ENCODE measurements around the gene HDHD5. TPM values are rescaled to one million over a fixed set of nuclear protein-coding genes. Genes with fewer than 3 reads are reported as not detected.

Gene HDHD5
- total RNA-seq, 1 donor from 2014 or later: 40.4 TPM

DNA sequence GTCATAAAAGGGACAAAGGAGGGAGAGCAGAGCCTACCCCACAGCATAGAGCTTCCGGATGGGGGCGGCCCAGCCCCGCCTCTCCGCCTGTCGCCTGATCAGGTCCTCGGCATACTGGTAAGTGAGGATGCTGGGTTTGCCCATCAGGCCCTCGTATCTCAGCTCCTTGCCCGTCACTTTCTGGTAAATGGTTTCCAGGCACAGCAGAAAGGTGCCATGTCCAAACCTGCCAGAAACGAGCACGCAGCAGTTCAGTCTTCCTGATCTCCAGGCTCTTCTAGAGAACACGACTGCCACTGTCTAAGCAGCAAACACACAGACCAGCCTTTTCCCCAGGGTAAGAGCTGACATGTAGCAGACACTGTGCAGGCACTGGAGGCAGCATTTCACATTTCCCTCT is 20.6 kb downstream of the HDHD5 start:
- H3K27ac Mint-ChIP-seq: no peak overlapping the region
- H3K9me3 Mint-ChIP-seq (ENCODE audit: low read depth): no peaks in the 10 kb centered on the region
- H3K4me3 Mint-ChIP-seq (ENCODE audit: low read depth): no peak overlapping the region
- H3K27me3 Mint-ChIP-seq: no peaks in the 10 kb centered on the region
- TF ChIP-seq, protein P1, sequence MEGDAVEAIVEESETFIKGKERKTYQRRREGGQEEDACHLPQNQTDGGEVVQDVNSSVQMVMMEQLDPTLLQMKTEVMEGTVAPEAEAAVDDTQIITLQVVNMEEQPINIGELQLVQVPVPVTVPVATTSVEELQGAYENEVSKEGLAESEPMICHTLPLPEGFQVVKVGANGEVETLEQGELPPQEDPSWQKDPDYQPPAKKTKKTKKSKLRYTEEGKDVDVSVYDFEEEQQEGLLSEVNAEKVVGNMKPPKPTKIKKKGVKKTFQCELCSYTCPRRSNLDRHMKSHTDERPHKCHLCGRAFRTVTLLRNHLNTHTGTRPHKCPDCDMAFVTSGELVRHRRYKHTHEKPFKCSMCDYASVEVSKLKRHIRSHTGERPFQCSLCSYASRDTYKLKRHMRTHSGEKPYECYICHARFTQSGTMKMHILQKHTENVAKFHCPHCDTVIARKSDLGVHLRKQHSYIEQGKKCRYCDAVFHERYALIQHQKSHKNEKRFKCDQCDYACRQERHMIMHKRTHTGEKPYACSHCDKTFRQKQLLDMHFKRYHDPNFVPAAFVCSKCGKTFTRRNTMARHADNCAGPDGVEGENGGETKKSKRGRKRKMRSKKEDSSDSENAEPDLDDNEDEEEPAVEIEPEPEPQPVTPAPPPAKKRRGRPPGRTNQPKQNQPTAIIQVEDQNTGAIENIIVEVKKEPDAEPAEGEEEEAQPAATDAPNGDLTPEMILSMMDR (IDR thresholded peaks at IDR 0.05; ENCODE audit: unreplicated experiment): no peak
- no peak for DNase-seq (ENCODE audit: low spot score, unreplicated experiment)
- H3K36me3 Mint-ChIP-seq (ENCODE audit: insufficient read depth): peaks cover 3% of the 10 kb centered on the region
- H3K4me1 Mint-ChIP-seq (ENCODE audit: low read depth): no peaks in the 10 kb centered on the region

DNA sequence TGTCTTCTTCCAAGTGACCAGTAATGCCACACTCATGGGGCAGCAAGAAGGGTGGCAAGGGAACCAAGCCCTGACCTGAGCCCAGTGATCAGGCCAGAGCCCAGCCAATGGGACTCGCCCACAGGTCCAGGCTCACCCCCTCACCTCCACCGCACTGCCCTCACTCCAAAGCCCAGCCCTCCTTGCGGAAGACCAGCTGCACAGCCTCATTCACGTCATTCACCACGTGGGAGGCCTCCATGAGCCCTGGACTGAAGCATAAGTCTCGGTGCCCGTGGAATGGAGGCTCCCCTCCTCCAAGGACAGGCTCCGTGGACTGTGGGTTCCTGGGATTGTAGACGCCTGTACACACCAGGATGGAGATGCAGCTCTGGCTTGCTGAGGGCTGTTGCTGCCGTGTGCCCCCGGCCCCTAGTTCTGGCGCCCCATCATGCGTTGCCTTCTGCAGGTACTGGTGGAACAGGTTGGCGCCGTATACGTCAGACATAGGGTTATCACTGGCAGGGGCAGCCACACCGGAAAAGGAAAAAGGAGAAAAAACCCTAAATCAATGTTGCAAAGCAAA is 21.1 kb downstream of the HDHD5 start:
- H3K27me3 Mint-ChIP-seq: no peaks in the 10 kb centered on the region

DNA sequence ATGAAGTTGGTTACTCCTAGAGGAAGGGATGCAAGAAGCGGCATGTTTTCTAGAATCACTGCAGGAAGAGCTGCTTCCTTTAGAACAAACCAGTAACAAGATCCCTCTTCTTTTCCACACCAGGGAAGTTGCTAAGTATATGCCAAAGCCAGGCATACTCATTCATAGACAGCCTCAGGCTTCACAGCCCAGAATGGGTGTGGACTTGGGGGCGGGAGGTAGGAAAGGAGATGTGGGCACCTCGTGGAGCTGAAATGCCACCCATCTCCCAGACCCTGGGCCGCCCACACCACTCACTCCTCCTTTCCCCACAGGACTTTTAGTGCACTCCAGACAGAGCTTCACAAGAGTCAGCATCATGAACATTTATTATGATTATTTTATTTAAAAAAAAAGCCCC is 21.9 kb downstream of the HDHD5 start:
- no peak for DNase-seq (ENCODE audit: low spot score, unreplicated experiment)
- H3K4me3 Mint-ChIP-seq (ENCODE audit: low read depth): no peak overlapping the region
- H3K27ac Mint-ChIP-seq: no peak overlapping the region
- H3K4me1 Mint-ChIP-seq (ENCODE audit: low read depth): no peaks in the 10 kb centered on the region
- TF ChIP-seq, protein P1 (IDR thresholded peaks at IDR 0.05; ENCODE audit: unreplicated experiment): no peak
- no peaks in the 10 kb centered on the region for H3K27me3 Mint-ChIP-seq
- H3K36me3 Mint-ChIP-seq (ENCODE audit: insufficient read depth): peaks cover 2% of the 10 kb centered on the region
- no peaks in the 10 kb centered on the region for H3K9me3 Mint-ChIP-seq (ENCODE audit: low read depth)

More for the DNA sequence above, 21.1 kb downstream of the HDHD5 start:
- Mint-ChIP-seq H3K9me3 (ENCODE audit: low read depth) (no peaks in the 10 kb centered on the region), H3K4me3 (ENCODE audit: low read depth) (no peak overlapping the region), H3K4me1 (ENCODE audit: low read depth) (no peaks in the 10 kb centered on the region), H3K27ac (no peak overlapping the region), H3K36me3 (ENCODE audit: insufficient read depth) (peaks cover 2% of the 10 kb centered on the region)
- TF ChIP-seq, protein P1 (IDR thresholded peaks at IDR 0.05; ENCODE audit: unreplicated experiment): no peak
- no peak for DNase-seq (ENCODE audit: low spot score, unreplicated experiment)

DNA sequence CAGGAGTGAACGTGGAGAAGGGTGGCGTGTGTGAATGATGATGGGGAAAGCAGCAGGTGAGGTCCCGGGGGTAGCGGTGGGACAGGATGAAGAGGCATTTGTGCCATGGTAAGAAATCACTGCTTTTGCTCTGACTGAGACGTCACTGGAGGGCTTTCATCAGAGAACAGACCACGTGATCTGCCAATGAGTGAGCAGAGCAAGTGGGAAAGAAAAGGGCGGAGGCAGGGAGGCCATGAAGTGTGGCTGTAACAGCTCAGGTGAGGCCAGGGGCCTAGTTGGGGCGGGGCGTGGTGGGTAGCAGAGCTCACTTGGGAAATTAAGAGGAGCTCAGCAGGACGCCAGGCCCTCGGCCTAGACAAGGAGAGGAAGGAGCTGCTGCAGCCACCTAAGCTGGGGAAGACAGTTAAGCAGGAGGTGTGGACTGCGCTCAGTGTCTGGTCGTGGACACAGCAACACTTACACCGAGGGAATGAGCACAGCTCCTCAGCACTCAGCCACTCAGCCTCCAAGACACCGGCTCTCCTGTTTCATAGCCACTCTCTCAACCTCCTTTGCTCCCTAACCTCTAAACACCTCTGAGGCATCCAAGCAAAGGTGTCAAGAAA is 23.8 kb downstream of the HDHD5 start:
- TF ChIP-seq, protein P1 (IDR thresholded peaks at IDR 0.05; ENCODE audit: unreplicated experiment): no peak
- Mint-ChIP-seq H3K27ac (no peak overlapping the region), H3K9me3 (ENCODE audit: low read depth) (no peaks in the 10 kb centered on the region)

DNA sequence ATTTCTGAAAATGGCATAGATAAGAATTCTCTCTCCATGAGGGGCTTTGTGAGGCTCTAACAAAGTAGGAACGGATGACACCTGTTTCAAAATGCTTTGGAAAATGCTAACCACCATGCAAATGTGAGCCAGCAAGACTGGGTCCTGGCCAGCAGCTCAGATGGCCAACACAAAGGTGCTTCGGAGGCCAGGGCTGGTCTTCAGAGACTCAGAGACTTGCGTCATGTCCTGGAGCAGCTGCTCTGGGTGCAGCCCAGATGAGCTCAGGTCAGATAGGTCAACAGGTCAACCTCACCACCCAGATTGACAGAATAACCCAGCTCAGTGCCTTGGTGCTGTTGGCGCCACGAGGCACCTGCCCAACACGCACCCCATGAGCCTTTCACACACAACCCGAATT is 25.9 kb downstream of the HDHD5 start:
- Mint-ChIP-seq H3K27me3 (no peaks in the 10 kb centered on the region), H3K4me3 (ENCODE audit: low read depth) (no peak overlapping the region), H3K27ac (no peak overlapping the region), H3K36me3 (ENCODE audit: insufficient read depth) (peaks cover 2% of the 10 kb centered on the region), H3K9me3 (ENCODE audit: low read depth) (no peaks in the 10 kb centered on the region), H3K4me1 (ENCODE audit: low read depth) (no peaks in the 10 kb centered on the region)
- TF ChIP-seq, protein P1 (IDR thresholded peaks at IDR 0.05; ENCODE audit: unreplicated experiment): no peak
- DNase-seq (ENCODE audit: low spot score, unreplicated experiment): no peak

More for the DNA sequence above, 23.8 kb downstream of the HDHD5 start:
- Mint-ChIP-seq H3K4me1 (ENCODE audit: low read depth) (no peaks in the 10 kb centered on the region), H3K36me3 (ENCODE audit: insufficient read depth) (peaks cover 2% of the 10 kb centered on the region), H3K4me3 (ENCODE audit: low read depth) (no peak overlapping the region), H3K27me3 (no peaks in the 10 kb centered on the region)
- DNase-seq (ENCODE audit: low spot score, unreplicated experiment): no peak
